ENCODE data around the gene KISS1R. TPM values are rescaled to one million over a fixed set of nuclear protein-coding genes. Genes with fewer than 3 reads are reported as not detected.

KISS1R gene
- total RNA-seq, 1 donor from 2014 or later = not detected

DNA sequence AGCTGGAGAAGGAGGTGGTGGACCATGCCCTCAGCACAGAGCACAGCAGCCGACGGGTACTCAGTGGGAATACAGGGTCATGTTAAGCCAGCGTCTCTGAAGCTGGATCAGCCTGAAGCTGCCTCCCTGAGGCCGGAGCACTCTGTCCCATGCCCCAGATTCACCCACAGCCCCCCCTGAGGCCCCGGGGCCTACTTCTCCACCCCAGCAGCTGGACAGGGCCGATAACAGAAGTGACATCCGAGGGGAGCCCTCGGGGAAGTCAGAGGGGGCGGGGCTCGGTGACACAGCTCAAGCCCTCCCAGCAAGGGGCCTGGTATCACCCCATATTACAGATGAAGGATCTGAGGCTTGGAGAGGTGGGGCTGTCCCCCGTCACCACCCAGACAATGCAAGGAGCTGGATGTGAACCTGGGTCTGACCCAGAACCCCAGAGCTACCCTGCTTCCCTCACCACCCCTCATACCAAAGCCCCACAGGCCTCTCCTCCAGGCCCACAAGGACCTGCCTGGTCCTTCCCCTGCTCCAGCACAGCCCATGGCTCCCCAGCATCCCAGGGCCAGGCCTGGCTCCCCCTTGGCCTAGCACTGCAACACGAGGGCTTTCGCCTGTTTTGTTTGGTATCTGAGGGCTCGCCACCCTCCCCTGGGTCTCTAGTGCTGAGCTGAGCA lies 9.8 kb upstream of the KISS1R start:
- Mint-ChIP-seq H3K4me3 (ENCODE audit: unreplicated experiment) (no peak overlapping the region), H3K27ac (ENCODE audit: unreplicated experiment) (no peak overlapping the region), H3K36me3 (ENCODE audit: unreplicated experiment) (no peaks in the 10 kb centered on the region), H3K27me3 (ENCODE audit: unreplicated experiment) (peaks cover 7% of the 10 kb centered on the region), H3K9me3 (ENCODE audit: unreplicated experiment) (peaks cover 4% of the 10 kb centered on the region), H3K4me1 (ENCODE audit: low read depth, unreplicated experiment) (peaks cover 9% of the 10 kb centered on the region)
- TF ChIP-seq CTCF (IDR thresholded peaks at IDR 0.05; ENCODE audit: partially characterized antibody, unreplicated experiment) = no peak
- DNase-seq = no peak

GRCh38 chr19:911197-912033 lies 5.7 kb upstream of the KISS1R start:
- no peaks in the 10 kb centered on the region for H3K9me3 Mint-ChIP-seq (ENCODE audit: unreplicated experiment)
- H3K36me3 Mint-ChIP-seq (ENCODE audit: unreplicated experiment) = no peaks in the 10 kb centered on the region
- peaks cover 12% of the 10 kb centered on the region for H3K27me3 Mint-ChIP-seq (ENCODE audit: unreplicated experiment)
- peak overlapping the region; percentile 73 for H3K4me3 Mint-ChIP-seq (ENCODE audit: unreplicated experiment)
- no peaks in the 10 kb centered on the region for H3K4me1 Mint-ChIP-seq (ENCODE audit: low read depth, unreplicated experiment)
- H3K27ac Mint-ChIP-seq (ENCODE audit: unreplicated experiment) = no peak overlapping the region
- TF ChIP-seq CTCF (IDR thresholded peaks at IDR 0.05; ENCODE audit: partially characterized antibody, unreplicated experiment) = no peak
- peak; percentile 38 for DNase-seq

- no peak for TF ChIP-seq CTCF (IDR thresholded peaks at IDR 0.05; ENCODE audit: partially characterized antibody, unreplicated experiment)
- no peaks in the 10 kb centered on the region for H3K9me3 Mint-ChIP-seq (ENCODE audit: unreplicated experiment)
- H3K27me3 Mint-ChIP-seq (ENCODE audit: unreplicated experiment) = peaks cover 12% of the 10 kb centered on the region
- H3K4me1 Mint-ChIP-seq (ENCODE audit: low read depth, unreplicated experiment) = no peaks in the 10 kb centered on the region
- no peaks in the 10 kb centered on the region for H3K36me3 Mint-ChIP-seq (ENCODE audit: unreplicated experiment)
- peak; percentile 33 for DNase-seq
- H3K27ac Mint-ChIP-seq (ENCODE audit: unreplicated experiment) = no peak overlapping the region
- H3K4me3 Mint-ChIP-seq (ENCODE audit: unreplicated experiment) = peak overlapping the region; percentile 67
Measured at GRCh38 chr19:912181-913079, 4.7 kb upstream of the KISS1R start.

DNA sequence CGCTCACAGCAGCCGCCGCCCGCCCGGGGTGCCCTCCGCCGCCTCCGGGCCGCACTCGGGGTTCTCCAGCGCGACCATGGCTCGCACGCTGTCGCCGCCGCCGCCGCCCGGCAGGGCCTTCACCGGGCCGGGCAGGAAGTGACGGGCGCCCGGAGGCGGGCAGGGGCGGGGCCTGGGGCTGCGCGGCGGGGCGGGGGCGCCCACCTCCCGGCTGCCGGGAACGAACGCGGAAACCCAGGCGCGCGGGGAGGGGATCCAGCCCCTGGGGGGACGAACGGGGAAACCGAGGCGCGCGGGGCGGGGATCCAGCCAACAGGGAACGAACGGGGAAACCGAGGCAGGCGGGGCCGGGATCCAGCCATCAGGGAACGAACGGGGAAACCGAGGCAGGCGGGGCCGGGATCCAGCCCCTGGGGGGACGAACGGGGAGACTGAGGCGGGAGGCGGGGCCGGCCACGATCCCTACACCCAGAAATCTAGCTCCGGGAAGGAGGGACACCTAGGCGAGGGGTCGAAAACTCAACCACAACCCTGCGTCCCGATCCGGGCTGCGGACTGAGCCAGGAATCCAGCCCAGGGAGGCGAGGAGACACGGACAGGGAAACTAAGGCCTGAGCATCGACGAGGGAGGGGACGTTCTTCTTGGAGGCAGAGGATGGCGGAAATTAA lies 3.9 kb upstream of the KISS1R start, which contains the start of gene R3HDM4:
Gene R3HDM4 (minus strand): TSS at position 140 of the 669 bp plus-strand sequence. CDS start 62 bp downstream, at position 78.
- H3K36me3 Mint-ChIP-seq (ENCODE audit: unreplicated experiment) = no peaks in the 10 kb centered on the region
- DNase-seq = peak; percentile 82
- no peak for TF ChIP-seq CTCF (IDR thresholded peaks at IDR 0.05; ENCODE audit: partially characterized antibody, unreplicated experiment)
- H3K9me3 Mint-ChIP-seq (ENCODE audit: unreplicated experiment) = no peaks in the 10 kb centered on the region
- peaks cover 12% of the 10 kb centered on the region for H3K27me3 Mint-ChIP-seq (ENCODE audit: unreplicated experiment)
- no peak within 1 kb of the TSS for H3K27ac Mint-ChIP-seq (ENCODE audit: unreplicated experiment)
- no peaks in the 10 kb centered on the region for H3K4me1 Mint-ChIP-seq (ENCODE audit: low read depth, unreplicated experiment)
- peak within 1 kb of the TSS; percentile 71 for H3K4me3 Mint-ChIP-seq (ENCODE audit: unreplicated experiment)
